T-helper 1 cell treated with Interleukin-12 subunit alpha and Interleukin-12 subunit beta and Interleukin-4 antibody, amounts not matched to agents 30 ng/mL and 1 ng/mL, for 36 hours (primary cell): Measurements from ENCODE around the gene TMEM139. TPM values are rescaled to one million over a fixed set of nuclear protein-coding genes. Genes with fewer than 3 reads are reported as not detected.
"Not testable (repeated sequence)": the region's sequence is repeated elsewhere in the genome, so short reads cannot be mapped to it uniquely, and the experiment has no call there.

Source experiments
- intact Hi-C: fragments of 100-400 bp; cut with micrococcal nuclease; formaldehyde crosslinking; loops from one replicate; pipeline ENCODE4 v1.15.1; 2024
- total RNA-seq: library from RNA; stranded (reverse); gene quantifications from 2 replicates; pipeline ENCODE4 v1.2.3, GENCODE V29; 2022

TMEM139 gene
- total RNA-seq, 1 donor from 2014 or later = 0.32 TPM

DNA sequence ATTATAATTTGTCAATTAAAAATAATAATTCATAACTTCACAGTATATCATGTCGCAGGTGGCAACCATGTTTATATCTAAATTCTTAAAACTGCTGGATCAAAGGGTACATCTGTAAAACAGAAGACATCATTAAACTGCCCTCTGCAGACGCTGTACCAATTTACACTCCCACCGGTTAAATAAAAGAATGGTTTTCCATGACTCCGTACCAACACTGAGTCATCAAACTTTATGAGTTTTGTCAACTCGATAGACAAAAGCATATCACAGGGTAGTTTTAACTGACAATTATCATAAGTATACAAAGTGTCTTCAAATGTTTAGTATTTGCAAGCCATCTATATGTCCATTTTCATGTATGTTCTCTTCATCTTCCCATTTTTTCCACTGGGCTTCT is 27.3 kb upstream of the TMEM139 start:
- intact Hi-C loops = no loop called here

DNA sequence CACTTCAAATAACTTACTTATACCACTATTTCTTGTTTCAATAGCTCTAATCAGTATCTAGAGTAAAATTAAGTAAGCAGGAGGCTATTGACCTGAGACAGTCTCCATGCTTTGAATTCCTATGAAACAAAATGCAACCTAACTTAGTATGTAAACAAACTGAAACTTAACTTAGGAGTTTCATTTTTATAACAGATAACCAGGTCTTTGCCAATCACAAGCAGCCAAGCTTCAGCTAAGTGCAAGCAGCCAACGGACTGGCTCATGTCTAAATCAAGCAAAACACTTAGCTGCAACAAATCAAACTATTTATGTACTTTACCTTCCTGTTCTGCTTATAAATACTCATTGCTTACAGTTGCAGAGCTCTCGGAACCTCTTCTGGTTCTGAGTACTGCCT is 25.9 kb upstream of the TMEM139 start:
- intact Hi-C loops = loop anchor here (1.0 kb wide), 2 partner anchors 8 to 19 kb away; no protein-coding TSS in a partner anchor

DNA sequence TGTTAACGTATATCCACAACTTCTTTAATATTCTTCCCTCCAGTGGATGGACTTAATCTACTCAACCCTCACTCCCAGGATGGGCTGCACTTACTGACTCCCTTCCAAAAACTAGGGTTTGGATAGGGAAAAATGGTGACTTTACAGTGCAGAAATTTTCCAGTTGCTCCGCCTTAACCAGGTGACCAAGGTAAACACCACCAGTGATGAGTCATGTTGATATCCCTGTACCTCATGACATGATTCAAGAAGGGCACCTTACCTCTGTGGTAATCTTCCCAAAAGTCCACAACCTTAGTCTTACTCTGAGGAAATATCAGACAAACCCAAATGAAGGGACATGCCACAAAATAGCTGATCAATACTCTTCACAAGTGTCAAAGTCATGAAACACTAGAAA is 25.0 kb upstream of the TMEM139 start:
- intact Hi-C loops = loop anchor here (1.0 kb wide), 2 partner anchors 8 to 19 kb away; no protein-coding TSS in a partner anchor

DNA sequence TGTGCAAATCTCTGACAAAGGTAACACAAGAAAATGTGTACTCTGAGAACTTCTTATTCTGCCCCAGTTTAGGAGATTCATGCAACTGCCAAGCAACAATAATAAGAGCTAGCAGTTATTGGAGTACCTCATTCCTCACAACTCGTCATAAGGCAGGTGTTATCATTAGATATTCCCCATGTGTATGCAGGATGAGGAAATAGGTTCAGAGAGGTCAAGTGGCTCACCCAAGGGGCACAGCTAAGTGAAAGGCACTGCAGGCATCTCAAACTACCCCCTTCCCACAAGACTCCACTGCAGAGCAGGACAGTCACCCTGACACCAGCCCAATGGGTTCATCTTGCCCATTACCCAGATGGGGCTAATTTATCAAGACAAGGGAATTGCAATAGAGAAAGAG is 22.9 kb upstream of the TMEM139 start:
- intact Hi-C loops = loop anchor here (2.0 kb wide), 1 partner anchor 17 kb away; no protein-coding TSS in a partner anchor

DNA sequence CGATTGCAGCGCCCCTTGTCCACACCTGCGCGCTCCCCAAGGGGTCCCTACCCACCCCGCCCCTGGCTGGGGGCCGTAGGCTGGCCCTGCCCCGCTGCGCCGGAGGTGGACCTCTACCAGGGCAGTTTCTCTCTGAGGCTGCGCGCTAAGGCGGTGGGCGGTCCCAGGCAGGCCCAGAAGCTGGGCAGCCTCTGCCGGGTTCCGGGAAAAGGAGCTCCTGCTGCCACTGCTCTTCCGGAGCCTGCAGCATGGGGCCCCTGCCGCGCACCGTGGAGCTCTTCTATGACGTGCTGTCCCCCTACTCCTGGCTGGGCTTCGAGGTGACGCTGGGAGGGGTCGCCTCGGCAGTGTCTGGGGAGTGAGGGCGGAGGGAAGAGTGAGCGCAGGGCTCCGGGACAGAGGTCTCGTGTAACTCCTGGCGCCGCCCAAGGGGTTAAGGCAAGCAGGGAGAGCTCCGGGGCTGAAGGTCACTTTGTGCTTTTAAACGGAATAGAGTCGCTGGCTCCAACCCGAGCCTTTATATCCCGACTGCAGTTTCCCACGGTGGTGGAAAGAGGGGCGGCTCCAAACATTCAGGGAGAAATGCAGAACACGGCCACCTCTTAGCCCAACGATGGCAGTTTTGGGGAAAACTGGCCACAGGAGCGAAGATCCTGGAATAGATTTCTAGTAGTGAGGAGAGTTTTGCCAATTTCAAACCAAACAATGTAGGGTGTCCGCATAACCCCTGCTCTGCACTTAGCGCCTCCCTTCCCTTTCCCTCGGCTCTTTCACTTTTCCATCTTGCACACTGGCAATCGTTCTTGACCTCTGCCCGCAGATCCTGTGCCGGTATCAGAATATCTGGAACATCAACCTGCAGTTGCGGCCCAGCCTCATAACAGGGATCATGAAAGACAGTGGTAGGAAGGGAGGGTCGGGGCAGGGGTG is 21.2 kb upstream of the TMEM139 start, which contains the start of gene GSTK1:
TSS of gene GSTK1 (plus strand) at position 176 of the 930 bp plus-strand sequence. CDS start at position 249, 73 bp downstream.
- intact Hi-C loops = loop anchor here (1.0 to 2.0 kb wide), 5 partner anchors 12 to 117 kb away; partner anchors contain the start of gene CASP2

DNA sequence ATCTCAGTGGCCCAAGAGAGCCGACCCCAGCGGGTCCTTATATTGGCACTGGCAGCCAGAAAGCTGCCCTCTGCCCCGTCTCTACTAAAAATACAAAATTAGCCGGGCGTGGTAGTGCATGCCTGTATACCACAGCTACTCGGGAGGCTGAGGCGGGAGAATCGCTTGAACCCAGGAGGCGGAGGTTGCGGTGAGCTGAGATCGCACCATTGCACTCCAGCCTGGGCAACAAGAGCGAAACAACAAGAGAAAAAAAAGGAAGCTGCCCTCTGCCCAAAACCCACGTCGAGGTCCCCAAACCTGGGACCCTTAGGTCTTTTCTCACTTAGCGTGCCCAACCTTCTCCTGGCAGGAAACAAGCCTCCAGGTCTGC is 20.6 kb upstream of the TMEM139 start:
- intact Hi-C loops = not testable (repeated sequence)

DNA sequence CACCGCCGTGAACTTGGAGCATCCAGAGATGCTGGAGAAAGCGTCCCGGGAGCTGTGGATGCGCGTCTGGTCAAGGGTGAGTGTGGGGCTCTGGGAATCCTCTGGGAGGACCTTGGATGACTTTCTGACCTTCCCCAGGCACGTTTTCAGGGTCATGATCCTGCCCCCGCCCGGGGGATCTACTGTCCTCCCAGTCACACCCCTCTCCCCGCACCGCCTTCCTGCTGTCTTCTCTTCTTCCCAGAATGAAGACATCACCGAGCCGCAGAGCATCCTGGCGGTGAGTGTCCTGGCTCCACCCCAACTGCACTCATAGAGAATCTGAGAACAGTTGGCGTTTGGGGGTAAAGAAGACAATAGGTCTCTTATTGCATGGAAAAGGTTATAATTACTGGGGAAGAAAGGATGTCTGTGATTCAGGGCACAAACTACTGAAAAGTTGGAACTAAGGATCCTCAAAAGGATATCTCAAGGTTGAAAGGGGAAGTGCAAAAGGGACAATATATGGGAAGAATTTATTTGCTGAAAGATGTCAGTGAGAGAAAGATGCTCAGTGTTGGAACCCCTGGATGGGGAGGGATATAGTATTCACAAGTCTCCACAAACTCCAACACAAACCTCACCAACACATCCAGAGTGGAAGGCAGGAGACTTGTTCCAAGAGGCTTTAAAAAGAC is 19.6 kb upstream of the TMEM139 start:
- intact Hi-C loops = loop anchor here (1.0 kb wide), 1 partner anchor 9 kb away; no protein-coding TSS in a partner anchor

DNA sequence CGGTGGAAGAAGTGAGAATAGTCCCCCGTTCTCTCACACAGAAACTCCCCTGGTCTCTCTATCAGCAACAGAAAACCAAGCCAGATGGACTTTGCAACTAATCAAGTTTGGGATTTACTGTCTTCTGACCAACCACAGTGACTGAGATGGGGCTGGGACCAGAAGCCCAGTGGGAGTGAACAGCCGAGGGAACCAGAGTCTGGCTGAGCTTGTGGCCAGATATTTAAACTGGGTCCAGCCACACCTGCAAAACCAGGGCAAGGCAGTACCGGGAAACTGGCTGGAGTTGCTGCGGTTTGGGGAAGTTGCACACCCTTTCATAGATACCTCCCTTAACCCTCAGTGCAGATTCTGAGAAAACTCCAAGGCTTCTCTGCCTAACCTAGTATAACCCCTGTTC is 15.5 kb upstream of the TMEM139 start:
- intact Hi-C loops = no loop called here

DNA sequence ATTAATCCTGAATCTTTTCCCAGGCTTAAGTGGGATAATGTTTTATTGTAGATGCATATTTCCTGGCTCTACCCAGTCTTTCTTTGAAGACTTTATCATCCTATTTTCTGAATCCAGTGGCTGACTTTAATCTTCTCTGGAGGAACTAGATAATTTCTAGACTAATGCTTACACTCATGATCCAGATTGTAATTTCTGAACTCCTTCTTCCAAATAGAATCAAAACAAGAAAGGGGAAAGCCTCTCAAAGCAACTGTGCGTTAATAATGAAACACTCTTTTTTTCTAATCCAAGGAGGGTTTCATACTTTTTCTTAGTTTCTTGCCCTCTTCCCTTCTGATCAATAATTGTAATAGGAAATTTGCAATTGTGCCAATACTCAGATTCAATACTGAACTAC is 13.5 kb upstream of the TMEM139 start:
- intact Hi-C loops = no loop called here

DNA sequence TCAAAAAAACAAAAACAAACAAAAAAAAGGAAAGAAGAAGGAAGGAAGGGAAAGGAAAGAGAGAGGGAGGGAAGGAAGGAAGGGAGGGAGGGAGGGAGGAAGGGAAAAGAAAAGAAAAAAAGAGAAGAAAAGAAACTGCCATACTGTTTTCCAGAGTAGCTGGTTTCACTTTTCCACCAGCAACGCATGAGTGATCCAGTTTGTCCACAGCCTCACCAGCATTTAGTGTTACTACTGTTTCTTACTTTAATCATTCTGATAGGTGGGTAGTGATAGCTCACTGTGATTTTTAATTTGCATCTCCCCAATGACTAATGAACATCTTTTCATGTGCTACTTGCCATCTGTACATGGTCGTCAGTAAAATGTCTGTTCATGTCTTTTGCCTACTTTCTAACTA is 11.9 kb upstream of the TMEM139 start:
- intact Hi-C loops = no loop called here

DNA sequence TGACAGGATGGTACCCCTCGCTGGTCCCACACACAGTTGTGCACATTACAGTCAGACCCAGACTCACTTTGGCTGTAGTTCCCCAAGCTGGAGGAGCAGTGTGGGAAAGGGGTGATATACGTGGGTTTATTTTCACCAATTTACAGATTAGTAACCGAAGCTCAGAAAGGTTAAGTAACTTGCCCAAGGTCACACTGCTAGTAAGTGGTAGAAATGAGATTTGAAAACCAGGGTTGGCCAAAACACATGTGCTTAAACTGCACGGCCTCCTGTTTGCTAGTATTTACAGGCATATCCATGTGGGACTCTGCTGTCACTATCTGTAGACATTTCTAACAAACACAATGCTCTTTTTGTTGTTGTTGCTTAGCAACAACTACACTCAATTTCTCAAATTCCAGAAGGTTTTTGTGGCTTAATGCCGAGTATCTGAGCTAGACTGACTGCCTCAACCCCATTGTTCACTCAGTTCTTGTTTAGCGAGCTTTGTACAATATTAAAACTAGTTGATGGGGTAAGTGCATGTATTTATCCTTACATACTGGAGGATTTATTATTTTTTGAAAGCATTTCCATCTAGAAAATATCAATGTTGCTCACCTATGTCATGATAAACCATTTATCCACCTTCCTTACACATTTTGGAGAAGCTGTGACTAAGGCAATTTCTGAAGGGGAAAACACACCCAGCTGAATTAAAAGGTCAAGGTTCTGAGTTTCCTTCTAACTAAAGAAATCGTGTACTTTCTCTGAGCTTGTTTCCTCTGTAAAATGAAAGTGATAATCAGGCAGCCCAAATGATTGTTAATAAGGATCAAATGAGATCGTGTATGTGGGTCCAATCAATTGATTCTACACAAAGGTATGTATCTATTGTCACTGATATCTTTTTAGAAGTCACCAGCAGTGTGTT is 5.3 kb upstream of the TMEM139 start:
- intact Hi-C loops = loop anchor here (1.0 to 10.0 kb wide), 4 partner anchors 17 to 1555 kb away; partner anchors contain the start of genes GSTK1 and TPK1

DNA sequence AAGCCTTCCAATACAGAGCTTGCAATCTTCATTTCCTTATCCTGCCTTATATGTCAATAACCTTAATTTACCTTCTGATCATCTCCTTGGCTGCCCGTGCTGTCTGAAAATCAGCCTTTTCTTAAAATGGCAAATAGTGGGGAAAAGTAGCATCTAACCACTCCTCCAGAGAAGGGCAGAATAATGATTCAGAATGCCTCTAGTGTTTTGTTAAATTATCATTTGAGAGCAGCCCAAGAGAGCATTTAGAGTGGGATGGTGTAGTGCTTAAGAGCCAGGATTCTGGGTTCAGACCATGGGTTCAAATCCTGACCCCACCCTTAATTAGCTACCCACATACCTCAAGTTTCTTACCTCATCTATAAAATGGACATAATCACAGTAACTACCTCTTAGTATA is 4.6 kb upstream of the TMEM139 start:
- intact Hi-C loops = loop anchor here (10.0 kb wide), 2 partner anchors 475 to 1555 kb away; partner anchors contain the start of gene TPK1

DNA sequence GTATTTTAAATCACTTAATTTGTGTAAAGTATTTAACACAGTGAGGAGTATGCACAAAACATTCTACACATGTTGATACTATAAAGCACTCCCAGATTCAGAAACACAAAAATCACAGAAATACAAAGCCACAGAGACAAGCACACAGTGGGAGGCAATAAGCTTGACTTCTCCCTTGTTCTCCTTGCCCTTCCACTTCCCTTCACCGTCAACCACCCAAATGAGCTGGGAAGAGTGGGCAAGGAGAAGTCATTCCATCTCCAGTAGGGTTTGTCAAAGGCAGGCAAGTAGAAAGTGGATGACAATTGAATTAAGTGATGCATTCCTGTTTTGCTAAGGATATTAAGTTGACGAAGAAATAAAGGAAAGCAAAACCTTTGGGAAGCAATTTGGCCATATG is 4.2 kb upstream of the TMEM139 start:
- intact Hi-C loops = loop anchor here (10.0 kb wide), 2 partner anchors 476 to 1554 kb away; partner anchors contain the start of gene TPK1

DNA sequence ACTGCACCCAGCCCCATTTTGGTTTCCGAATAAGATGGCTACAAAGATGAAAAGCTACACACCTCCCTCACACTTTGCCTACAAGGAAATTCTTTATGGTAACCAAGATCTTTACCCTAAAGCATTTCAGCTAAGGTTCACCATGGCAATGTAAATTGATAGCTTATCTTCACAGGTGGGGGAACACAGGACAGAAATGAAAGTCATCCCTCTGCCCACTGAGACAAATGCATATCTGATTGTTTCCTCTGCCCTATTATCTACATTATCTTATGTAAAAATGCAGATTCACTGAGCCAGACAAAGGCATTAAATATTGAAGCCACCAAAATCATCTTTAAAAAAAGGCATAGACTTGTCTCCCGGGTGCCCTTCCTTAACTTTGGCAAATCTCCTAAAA is 3.2 kb upstream of the TMEM139 start:
- intact Hi-C loops = loop anchor here (10.0 kb wide), 2 partner anchors 477 to 1553 kb away; partner anchors contain the start of gene TPK1

DNA sequence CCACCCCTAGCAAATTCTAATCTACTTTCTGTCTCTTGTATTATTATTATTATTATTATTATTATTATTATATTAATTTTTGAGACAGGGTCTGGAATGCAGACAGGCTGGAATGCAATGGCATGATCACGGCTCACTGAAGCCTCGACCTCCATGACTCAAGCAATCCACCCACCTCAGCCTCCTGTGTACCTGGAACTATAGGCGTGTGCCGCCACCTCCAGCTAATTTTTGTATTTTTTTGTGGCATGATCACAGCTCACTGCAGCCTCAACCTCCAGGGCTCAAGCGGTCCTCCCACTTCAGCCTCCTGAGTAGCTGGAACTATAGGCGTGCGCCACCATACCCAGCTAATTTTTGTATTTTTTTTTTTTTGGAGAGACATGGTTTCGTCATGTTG is 2.6 kb upstream of the TMEM139 start:
- intact Hi-C loops = loop anchor here (10.0 kb wide), 2 partner anchors 477 to 1553 kb away; partner anchors contain the start of gene TPK1

DNA sequence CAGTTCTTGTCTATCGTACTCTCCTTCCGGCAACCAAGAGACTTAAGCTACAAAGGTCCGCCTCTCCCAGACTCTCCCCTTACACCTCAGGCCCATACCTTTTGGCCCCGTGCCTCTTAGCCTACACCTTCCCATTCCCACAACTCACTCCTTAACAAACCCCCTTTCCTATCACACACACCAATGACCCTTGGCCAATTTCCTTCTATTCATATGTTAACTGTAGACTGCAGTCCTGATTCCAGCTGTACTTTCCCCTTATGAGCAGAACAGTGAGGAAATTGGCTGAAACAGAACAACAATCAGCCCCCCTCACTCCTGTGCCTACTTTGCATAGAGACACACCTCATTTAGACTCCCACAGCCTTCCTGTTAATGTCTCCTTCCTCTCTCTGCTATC is 1.4 kb upstream of the TMEM139 start:
- intact Hi-C loops = loop anchor here (10.0 kb wide), 2 partner anchors 479 to 1551 kb away; partner anchors contain the start of gene TPK1

DNA sequence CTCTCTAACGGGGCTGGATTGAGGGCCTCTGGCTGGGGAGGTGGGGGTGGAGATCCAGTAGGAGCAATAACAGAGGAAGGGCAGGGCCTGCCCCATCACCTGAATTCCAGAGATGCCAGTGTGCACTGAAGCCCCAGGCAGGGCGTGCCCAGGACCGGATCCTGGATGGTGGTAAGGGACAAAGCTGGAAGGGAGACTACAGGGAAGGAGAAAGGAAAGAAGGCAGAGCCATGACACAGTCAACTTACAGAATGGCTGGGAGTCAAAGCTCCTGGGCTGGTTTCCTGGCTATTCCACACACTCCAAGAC is 666 bp downstream of the TMEM139 start:
- intact Hi-C loops = loop anchor here (5.0 to 10.0 kb wide), 3 partner anchors 481 to 1549 kb away; partner anchors contain the start of genes TCAF1 and TPK1

DNA sequence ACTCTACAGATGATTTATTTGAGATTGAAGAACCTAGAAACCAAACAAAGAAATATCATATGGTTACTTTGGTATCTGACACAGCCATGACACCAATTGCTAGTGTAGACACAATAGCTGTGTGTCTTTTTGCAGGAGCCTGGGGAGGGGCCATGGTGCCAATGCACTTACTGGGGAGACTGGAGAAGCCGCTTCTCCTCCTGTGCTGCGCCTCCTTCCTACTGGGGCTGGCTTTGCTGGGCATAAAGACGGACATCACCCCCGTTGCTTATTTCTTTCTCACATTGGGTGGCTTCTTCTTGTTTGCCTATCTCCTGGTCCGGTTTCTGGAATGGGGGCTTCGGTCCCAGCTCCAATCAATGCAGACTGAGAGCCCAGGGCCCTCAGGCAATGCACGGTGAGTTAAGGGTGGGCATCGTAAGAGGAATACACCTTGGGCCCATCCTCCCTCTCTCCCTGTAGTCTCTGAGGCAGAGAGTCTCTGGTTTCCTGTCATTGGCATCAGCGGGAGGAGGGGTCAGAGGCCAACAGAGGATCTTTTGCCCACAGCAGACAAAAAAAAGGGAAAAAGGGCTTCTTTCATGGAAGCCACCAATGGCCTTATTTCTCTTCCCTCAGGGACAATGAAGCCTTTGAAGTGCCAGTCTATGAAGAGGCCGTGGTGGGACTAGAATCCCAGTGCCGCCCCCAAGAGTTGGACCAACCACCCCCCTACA is 1.2 kb downstream of the TMEM139 start:
- intact Hi-C loops = loop anchor here (5.0 to 10.0 kb wide), 3 partner anchors 481 to 1549 kb away; partner anchors contain the start of genes TCAF1 and TPK1

DNA sequence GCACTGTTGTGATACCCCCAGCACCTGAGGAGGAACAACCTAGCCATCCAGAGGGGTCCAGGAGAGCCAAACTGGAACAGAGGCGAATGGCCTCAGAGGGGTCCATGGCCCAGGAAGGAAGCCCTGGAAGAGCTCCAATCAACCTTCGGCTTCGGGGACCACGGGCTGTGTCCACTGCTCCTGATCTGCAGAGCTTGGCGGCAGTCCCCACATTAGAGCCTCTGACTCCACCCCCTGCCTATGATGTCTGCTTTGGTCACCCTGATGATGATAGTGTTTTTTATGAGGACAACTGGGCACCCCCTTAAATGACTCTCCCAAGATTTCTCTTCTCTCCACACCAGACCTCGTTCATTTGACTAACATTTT is 1.7 kb downstream of the TMEM139 start:
- intact Hi-C loops = loop anchor here (5.0 to 10.0 kb wide), 3 partner anchors 482 to 1548 kb away; partner anchors contain the start of genes TCAF1 and TPK1
